Activated T-cell treated with anti-CD3 and anti-CD28 coated beads for 24 hours (primary cell): ENCODE data around the gene MYO18A.
A peak's percentile ranks its signal among the peaks of the same experiment; 100 is the strongest.
"Not testable (repeated sequence)": the region's sequence is repeated elsewhere in the genome, so short reads cannot be mapped to it uniquely, and the experiment has no call there.

Experiments used
- DNase-seq: peaks from one replicate; pipeline ENCODE4 v3.0.0-alpha.2; 2020; ENCODE audit warnings: low read depth

MYO18A gene

GRCh38 chr17:29149431-29150064 lies 30.6 kb downstream of the MYO18A start:
- DNase-seq = no peak

- peak; percentile 88 for DNase-seq
Measured at GRCh38 chr17:29148790-29149430, 31.3 kb downstream of the MYO18A start.

GRCh38 chr17:29148257-29148789 lies 31.9 kb downstream of the MYO18A start:
- DNase-seq = no peak

GRCh38 chr17:29147682-29148081 lies 32.5 kb downstream of the MYO18A start:
- no peak for DNase-seq

GRCh38 chr17:29147228-29147627 lies 33.0 kb downstream of the MYO18A start:
- DNase-seq = not testable (repeated sequence)

GRCh38 chr17:29146369-29146972 lies 33.7 kb downstream of the MYO18A start:
- no peak for DNase-seq

GRCh38 chr17:29145289-29146073 lies 34.7 kb downstream of the MYO18A start:
- peak; percentile 61 for DNase-seq

- no peak for DNase-seq
Measured at GRCh38 chr17:29143894-29144293, 36.3 kb downstream of the MYO18A start.

- DNase-seq = no peak
Measured at GRCh38 chr17:29141514-29141876, 38.7 kb downstream of the MYO18A start.

- no peak for DNase-seq
Measured at GRCh38 chr17:29140631-29141513, 39.3 kb downstream of the MYO18A start.

GRCh38 chr17:29140051-29140621 lies 40.1 kb downstream of the MYO18A start:
- DNase-seq = peak; percentile 76

- DNase-seq = no peak
Measured at GRCh38 chr17:29138971-29139691, 41.1 kb downstream of the MYO18A start.

- peak; percentile 64 for DNase-seq
Measured at GRCh38 chr17:29138184-29138955, 41.8 kb downstream of the MYO18A start.

- DNase-seq = peak; percentile 36
Measured at GRCh38 chr17:29136998-29137730, 43.0 kb downstream of the MYO18A start.

GRCh38 chr17:29135464-29135863 lies 44.7 kb downstream of the MYO18A start:
- no peak for DNase-seq

- DNase-seq = no peak
Measured at GRCh38 chr17:29133121-29133713, 47.0 kb downstream of the MYO18A start.

- no peak for DNase-seq
Measured at GRCh38 chr17:29131814-29132682, 48.1 kb downstream of the MYO18A start.

GRCh38 chr17:29129731-29130130 lies 50.5 kb downstream of the MYO18A start:
- no peak for DNase-seq
